ENCODE measurements around the gene IL5. TPM values are rescaled to one million over a fixed set of nuclear protein-coding genes. Genes with fewer than 3 reads are reported as not detected.

IL5 gene
- total RNA-seq, 4 donors from 2014 or later: not detected

DNA sequence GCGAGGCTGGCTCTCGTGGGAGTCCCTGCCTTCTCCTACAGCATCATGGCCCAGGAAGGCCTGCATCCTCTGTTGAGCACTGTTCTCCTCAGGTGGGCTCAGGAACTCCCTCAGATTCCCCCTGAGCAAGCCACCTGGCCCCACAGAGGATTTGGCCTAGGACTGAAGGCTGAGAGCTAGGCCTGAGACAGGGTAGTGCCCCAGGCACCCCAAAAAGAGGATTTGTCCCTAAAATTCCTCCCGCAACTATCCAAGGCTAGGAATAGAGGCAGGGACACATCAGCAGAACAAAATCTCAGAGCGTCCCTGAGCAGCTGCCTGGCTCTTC lies 41.7 kb downstream of the IL5 start:
- Histone ChIP-seq H3K9me3 (no peaks in the 10 kb centered on the region), H3K4me3 (no peak overlapping the region), H3K4me1 (peaks cover 18 to 62% (median 23%) of the 10 kb centered on the region in 3 donors), H3K27me3 (no peaks in the 10 kb centered on the region), H3K27ac (peak overlapping the region; percentile 18 to 65 (median 55)), H3K36me3 (no peaks in the 10 kb centered on the region)
- intact Hi-C loops (cut with DNase I): no loop called here
- no peak for TF ChIP-seq POLR2A (IDR thresholded peaks at IDR 0.05)
- no peak for TF ChIP-seq CTCF (IDR thresholded peaks at IDR 0.05)
- WGBS, 2 donors: 40% methylated on average over 1 of the region's 4 CpGs; no CpG with 5 or more reads in 1 of the 2 donors
- DNase-seq: no peak

DNA sequence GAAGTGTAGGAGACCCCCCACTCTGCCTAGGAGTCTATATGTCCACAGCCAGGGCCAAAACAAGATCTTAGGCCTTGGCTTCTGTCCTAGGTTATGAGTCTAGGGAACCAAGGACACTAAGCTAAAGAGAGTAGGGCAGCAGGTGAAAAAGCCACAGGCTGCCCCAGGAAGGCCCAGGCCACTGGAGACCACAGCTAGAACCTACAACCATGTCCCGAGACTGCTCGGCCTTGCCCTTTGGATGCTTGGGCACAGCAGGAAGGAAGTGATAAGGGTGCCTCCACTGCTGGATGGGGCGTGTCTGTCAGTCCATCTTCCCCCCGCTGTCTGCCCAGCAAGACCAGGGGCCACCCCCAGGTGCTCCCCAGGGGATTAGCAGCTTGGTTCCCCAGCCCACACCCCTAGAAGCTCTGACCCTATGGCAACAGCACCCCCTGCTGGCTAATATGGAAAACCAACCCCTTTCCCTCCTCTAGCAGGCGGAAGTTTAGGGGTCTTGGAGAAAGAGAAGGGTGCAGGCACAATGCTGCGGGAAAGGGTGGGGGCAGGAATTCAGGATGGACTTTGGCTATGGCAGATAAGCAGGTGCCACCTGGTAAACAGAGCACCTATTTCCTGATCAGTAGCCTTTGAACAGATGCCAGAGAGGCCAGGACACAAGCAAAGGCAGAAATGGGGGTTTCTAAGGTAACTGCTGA lies 42.2 kb downstream of the IL5 start:
- peak overlapping the region; percentile 18 to 65 (median 55) for H3K27ac ChIP-seq
- no peaks in the 10 kb centered on the region for H3K9me3 ChIP-seq
- H3K27me3 ChIP-seq: no peaks in the 10 kb centered on the region
- no peak overlapping the region for H3K4me3 ChIP-seq
- peaks cover 18 to 62% (median 23%) of the 10 kb centered on the region in 3 donors for H3K4me1 ChIP-seq
- TF ChIP-seq POLR2A (IDR thresholded peaks at IDR 0.05) (no peak), CTCF (IDR thresholded peaks at IDR 0.05) (peak; percentile 85 to 93 (median 90))
- intact Hi-C loops (cut with DNase I): no loop called here
- H3K36me3 ChIP-seq: no peaks in the 10 kb centered on the region
- DNase-seq: no peak
- 17 to 50% methylated on average over 2 to 6 of the region's 6 CpGs for WGBS, 2 donors

- TF ChIP-seq POLR2A (IDR thresholded peaks at IDR 0.05) (no peak), CTCF (IDR thresholded peaks at IDR 0.05) (no peak)
- intact Hi-C loops (cut with DNase I): no loop called here
- 83 to 85% methylated on average over 4 to 5 of the region's 6 CpGs for WGBS, 2 donors
- no peaks in the 10 kb centered on the region for H3K36me3 ChIP-seq
- H3K27ac ChIP-seq: peak overlapping the region; percentile 18 to 65 (median 55)
- H3K27me3 ChIP-seq: no peaks in the 10 kb centered on the region
- DNase-seq: no peak
- peaks cover 24 to 62% (median 26%) of the 10 kb centered on the region in 3 donors for H3K4me1 ChIP-seq
- no peaks in the 10 kb centered on the region for H3K9me3 ChIP-seq
- H3K4me3 ChIP-seq: no peak overlapping the region
Observed at GRCh38 chr5:132500244-132500930, 42.9 kb downstream of the IL5 start.

DNA sequence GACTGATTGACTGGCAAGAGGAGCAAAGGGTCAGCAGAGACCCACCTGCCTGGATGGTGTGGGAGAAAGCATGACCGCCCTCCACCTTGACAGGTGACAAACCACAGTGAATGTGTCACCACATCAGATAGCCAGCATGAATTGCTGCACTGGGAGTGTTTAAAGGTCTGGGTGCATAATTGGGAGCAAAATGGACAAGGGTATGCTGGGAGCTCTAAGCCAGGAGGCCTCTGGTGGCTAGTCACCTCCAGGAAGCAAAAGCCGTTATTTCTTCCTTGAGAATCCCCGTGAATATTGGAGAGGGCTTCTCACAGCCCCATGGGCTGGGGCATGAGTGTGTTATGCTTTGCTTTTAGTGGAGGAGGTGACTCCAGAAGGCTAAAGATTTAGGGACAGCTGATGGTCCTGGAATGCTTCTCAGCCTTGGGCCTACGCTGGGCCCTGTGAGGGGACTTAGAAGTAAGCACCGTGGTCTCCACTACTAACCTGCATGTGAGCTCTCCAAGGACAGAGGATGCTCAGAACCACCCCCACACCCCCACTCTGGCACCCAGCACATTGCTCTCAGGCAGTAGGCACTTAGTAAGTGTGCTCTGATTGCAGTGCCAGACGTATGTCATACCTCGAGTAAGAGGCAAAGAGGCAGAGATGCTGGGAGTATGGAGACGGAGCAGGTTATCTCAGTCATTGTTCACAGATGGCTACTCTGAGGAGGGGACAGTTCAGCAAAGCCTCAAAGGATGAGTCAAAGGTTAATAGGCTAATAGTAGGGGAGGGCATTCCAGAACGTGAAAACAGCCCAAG lies 43.7 kb downstream of the IL5 start:
- no peak overlapping the region for H3K4me3 ChIP-seq
- H3K4me1 ChIP-seq: peaks cover 29 to 62% (median 31%) of the 10 kb centered on the region in 3 donors
- WGBS, 2 donors: 52 to 63% methylated on average over 3 to 7 of the region's 9 CpGs
- H3K9me3 ChIP-seq: no peaks in the 10 kb centered on the region
- intact Hi-C loops (cut with DNase I): loop anchor here (10.0 kb wide), 1 partner anchor 245 kb away; the partner anchor contains the start of gene PDLIM4
- TF ChIP-seq CTCF (IDR thresholded peaks at IDR 0.05) (no peak), POLR2A (IDR thresholded peaks at IDR 0.05) (no peak)
- DNase-seq: no peak
- no peaks in the 10 kb centered on the region for H3K27me3 ChIP-seq
- H3K27ac ChIP-seq: peak overlapping the region in 3 of 4 donors; percentile 51 to 94 (median 59)
- no peaks in the 10 kb centered on the region for H3K36me3 ChIP-seq
